AG04450 (cell line): Measurements from ENCODE around the gene OTOGL. TPM values are rescaled to one million over a fixed set of nuclear protein-coding genes. Genes with fewer than 3 reads are reported as not detected.
A peak's percentile ranks its signal among the peaks of the same experiment; 100 is the strongest.

Experiments
- CTCF ChIA-PET: fragments of 300-600, 350-600 bp; formaldehyde crosslinking; extraction: SDS; loops from one replicate; lab custom pipeline; 2022; ENCODE audit warnings: antibody characterized with exemption, inconsistent platforms; lab: Charles Lee
- POLR2A ChIA-PET: fragments of 350-600 bp; formaldehyde crosslinking; extraction: SDS; loops from one replicate; lab custom pipeline; 2021; ENCODE audit warnings: antibody characterized with exemption, inconsistent platforms; lab: Yijun Ruan, JAX
- DNase-seq: peaks from one replicate; pipeline ENCODE4 v3.0.0-alpha.2; 2011; ENCODE audit warnings: low read depth, low spot score
- H3K27ac ChIP-seq: one replicate; pipeline ENCODE4 v1.5.1; 2012; ENCODE audit warnings: low read depth, low read length, control low read depth
- H3K27me3 ChIP-seq: one replicate; pipeline ENCODE4 v1.6.0; 2012; ENCODE audit warnings: low read length; ENCODE audit not compliant: control insufficient read depth, insufficient read depth
- H3K4me3 ChIP-seq: 2 replicates; pipeline ENCODE4 v1.5.1; 2011; ENCODE audit warnings: mild to moderate bottlenecking, low read depth, low read length, control low read depth
- H3K9me3 ChIP-seq: 2 replicates; pipeline ENCODE4 v1.5.1; 2012; ENCODE audit warnings: low read length; ENCODE audit not compliant: control insufficient read depth, insufficient read depth
- CTCF ChIP-seq: IDR thresholded peaks from 2 replicates; pipeline ENCODE4 v1.5.1; 2011; ENCODE audit warnings: low read depth, low read length, control low read depth, inconsistent platforms
- polyA plus RNA-seq: library from polyadenylated mRNA; depleted of rRNA; stranded (reverse); fragments of >200 nt; gene quantifications from 2 replicates; pipeline ENCODE4 v1.2.3, GENCODE V29; 2011

Gene OTOGL
- polyA plus RNA-seq, 1 experiment, result 0.07 TPM

- TF ChIP-seq CTCF, result peak; percentile 60
- DNase-seq, result peak; percentile 27
- Histone ChIP-seq H3K27ac (no peak overlapping the region), H3K4me3 (no peak overlapping the region), H3K9me3 (no peaks in the 10 kb centered on the region), H3K27me3 (no peaks in the 10 kb centered on the region)
- POLR2A ChIA-PET, result interaction anchor here (1.1 kb wide), 1 partner anchor 851 kb away, joined by 4 read pairs; no protein-coding TSS in a partner anchor
- CTCF ChIA-PET, result interaction anchor here (0.6 to 5.6 kb wide), 57 partner anchors 10 to 1794 kb away, joined by 3 to 170 read pairs (median 4); no protein-coding TSS in a partner anchor
Observed at GRCh38 chr12:80269803-80270552, 170.6 kb downstream of the OTOGL start.

GRCh38 chr12:80271780-80272179, 172.4 kb downstream of the OTOGL start:
- DNase-seq, result no peak
- H3K27me3 ChIP-seq, result no peaks in the 10 kb centered on the region
- H3K27ac ChIP-seq, result no peak overlapping the region
- no peak for TF ChIP-seq CTCF
- no peaks in the 10 kb centered on the region for H3K9me3 ChIP-seq
- POLR2A ChIA-PET, result no interaction called here
- CTCF ChIA-PET, result interaction anchor here (0.6 to 5.6 kb wide), 11 partner anchors 8 to 986 kb away, joined by 3 to 170 read pairs (median 4); no protein-coding TSS in a partner anchor
- no peak overlapping the region for H3K4me3 ChIP-seq

GRCh38 chr12:80272387-80272915, 173.1 kb downstream of the OTOGL start:
- no peak overlapping the region for H3K4me3 ChIP-seq
- ChIA-PET CTCF (interaction anchor here (1.4 to 5.6 kb wide), 5 partner anchors 7 to 83 kb away, joined by 3 to 170 read pairs (median 24); no protein-coding TSS in a partner anchor), POLR2A (no interaction called here)
- H3K27ac ChIP-seq, result no peak overlapping the region
- TF ChIP-seq CTCF, result no peak
- H3K27me3 ChIP-seq, result no peaks in the 10 kb centered on the region
- H3K9me3 ChIP-seq, result no peaks in the 10 kb centered on the region
- no peak for DNase-seq

- no peaks in the 10 kb centered on the region for H3K27me3 ChIP-seq
- POLR2A ChIA-PET, result no interaction called here
- no peak for DNase-seq
- TF ChIP-seq CTCF, result no peak
- CTCF ChIA-PET, result interaction anchor here (5.6 kb wide), 1 partner anchor 78 kb away, joined by 170 read pairs; no protein-coding TSS in a partner anchor
- no peak overlapping the region for H3K4me3 ChIP-seq
- no peaks in the 10 kb centered on the region for H3K9me3 ChIP-seq
- no peak overlapping the region for H3K27ac ChIP-seq
Observed at GRCh38 chr12:80273144-80273543, 173.8 kb downstream of the OTOGL start.

- ChIA-PET CTCF (interaction anchor here (0.9 kb wide), 1 partner anchor 91 kb away, joined by 4 read pairs; no protein-coding TSS in a partner anchor), POLR2A (no interaction called here)
- Histone ChIP-seq H3K9me3 (no peaks in the 10 kb centered on the region), H3K27ac (no peak overlapping the region), H3K27me3 (no peaks in the 10 kb centered on the region), H3K4me3 (no peak overlapping the region)
- no peak for DNase-seq
- TF ChIP-seq CTCF, result no peak
Observed at GRCh38 chr12:80277732-80278131, 178.4 kb downstream of the OTOGL start.
